Activated CD8-positive, alpha-beta T cell treated with anti-CD3 and anti-CD28 coated beads, Interleukin-2, amount 10 ng/mL, durations not matched to agents 7 days and 5 days (primary cell): ENCODE results near the gene MYOM1. TPM values are rescaled to one million over a fixed set of nuclear protein-coding genes. Genes with fewer than 3 reads are reported as not detected.

Experiments used
- ATAC-seq: fragments of 150-1000 bp; cut with Tn5 transposase; one replicate; pipeline ENCODE4 v1.10.0; 2021; ENCODE audit warnings: moderate library complexity
- CTCF ChIA-PET: fragments of 350-600 bp; sonication (Branson Sonifier 250); formaldehyde crosslinking; loops from one replicate; lab custom pipeline; 2021; ENCODE audit warnings: antibody characterized with exemption; lab: Charles Lee
- POLR2A ChIA-PET: fragments of 350-600 bp; sonication (Branson Sonifier 250); formaldehyde crosslinking; loops from one replicate; lab custom pipeline; 2021; ENCODE audit warnings: antibody characterized with exemption; lab: Charles Lee
- DNase-seq: peaks from one replicate; pipeline ENCODE4 v3.0.0-alpha.2; 2020
- H3K27ac Mint-ChIP-seq: one replicate; pipeline ENCODE4 v1.8.0; 2021; ENCODE audit warnings: mild to moderate bottlenecking, mixed read lengths
- H3K27me3 Mint-ChIP-seq: one replicate; pipeline ENCODE4 v1.8.0; 2021; ENCODE audit warnings: low read depth, mixed read lengths
- H3K36me3 Mint-ChIP-seq: one replicate; pipeline ENCODE4 v1.8.0; 2021; ENCODE audit warnings: low read depth, mixed read lengths
- H3K4me1 Mint-ChIP-seq: one replicate; pipeline ENCODE4 v1.8.0; 2021; ENCODE audit warnings: low read depth, mixed read lengths
- H3K4me3 Mint-ChIP-seq: one replicate; pipeline ENCODE4 v1.8.0; 2021; ENCODE audit warnings: mild to moderate bottlenecking, mixed read lengths
- H3K9me3 Mint-ChIP-seq: one replicate; pipeline ENCODE4 v1.8.0; 2022; ENCODE audit warnings: mixed read lengths; ENCODE audit not compliant: insufficient read depth
- total RNA-seq, 2 experiments: library from RNA; stranded (reverse); gene quantifications; one replicate each; pipeline ENCODE4 v1.2.3, GENCODE V29; 2021

MYOM1 gene
- total RNA-seq, 2 experiments from 2014 or later, result 1.3 to 1.5 TPM

DNA sequence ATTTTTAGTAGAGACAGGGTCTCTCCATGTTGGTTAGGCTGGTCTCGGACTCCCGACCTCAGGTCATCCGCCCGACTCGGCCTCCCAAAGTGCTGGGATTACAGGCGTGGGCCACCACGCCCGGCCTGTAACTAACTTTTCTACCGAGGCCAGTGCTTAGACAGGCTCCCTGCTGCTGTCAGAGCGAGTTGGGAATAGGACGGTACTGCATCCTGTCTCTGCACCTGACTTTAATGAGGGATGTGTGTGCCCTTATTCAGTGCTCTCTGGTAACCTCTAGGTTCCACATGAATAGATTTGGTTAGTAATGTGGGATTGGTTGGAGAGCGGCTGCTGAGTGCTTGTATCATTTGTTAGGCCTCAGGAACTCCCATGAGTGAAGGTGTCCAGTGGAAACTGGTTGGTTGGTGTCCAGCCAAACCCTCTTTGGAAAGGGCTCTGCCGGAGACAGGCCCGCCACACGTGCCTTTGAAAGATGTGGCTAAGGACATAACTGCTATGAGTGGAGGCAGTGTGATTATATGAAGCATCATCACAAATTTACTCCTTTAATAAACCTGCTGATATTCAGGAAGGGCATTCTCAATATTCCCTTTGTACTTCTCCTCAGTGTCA, 36.6 kb downstream of the MYOM1 start:
- Mint-ChIP-seq H3K27me3 (no peaks in the 10 kb centered on the region), H3K36me3 (no peaks in the 10 kb centered on the region), H3K4me1 (no peaks in the 10 kb centered on the region), H3K27ac (no peak overlapping the region), H3K4me3 (no peak overlapping the region), H3K9me3 (no peaks in the 10 kb centered on the region)
- ATAC-seq (no peak), DNase-seq (no peak)
- ChIA-PET POLR2A (no interaction called here), CTCF (interaction anchor here (3.9 kb wide), 1 partner anchor 63 kb away, joined by 15 read pairs; the partner anchor contains the start of gene MYL12A)

DNA sequence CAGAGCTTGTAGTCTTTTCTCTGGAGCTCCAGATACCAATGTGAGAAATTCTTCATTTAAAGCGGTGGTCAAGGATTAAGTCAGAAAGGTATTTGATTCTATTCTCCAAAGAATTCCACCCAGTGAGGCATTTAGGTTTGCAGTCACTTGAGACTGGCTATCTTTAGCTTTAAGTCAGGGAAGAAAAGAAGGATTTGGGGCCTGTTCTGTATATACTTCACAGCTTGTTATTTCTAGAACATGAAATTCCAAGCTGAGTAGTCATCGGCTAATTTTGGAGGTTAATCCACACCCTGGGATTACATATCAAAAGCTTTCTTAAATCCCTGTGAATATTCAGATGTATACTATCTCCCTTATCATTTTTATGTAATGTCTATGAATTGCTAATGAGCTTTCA, 39.4 kb downstream of the MYOM1 start:
- H3K27me3 Mint-ChIP-seq, result no peaks in the 10 kb centered on the region
- H3K36me3 Mint-ChIP-seq, result no peaks in the 10 kb centered on the region
- H3K4me1 Mint-ChIP-seq, result no peaks in the 10 kb centered on the region
- ChIA-PET POLR2A (no interaction called here), CTCF (interaction anchor here (0.6 to 2.8 kb wide), 7 partner anchors 12 to 302 kb away, joined by 3 to 10 read pairs (median 4); no protein-coding TSS in a partner anchor)
- ATAC-seq (no peak), DNase-seq (no peak)
- no peaks in the 10 kb centered on the region for H3K9me3 Mint-ChIP-seq
- no peak overlapping the region for H3K27ac Mint-ChIP-seq
- H3K4me3 Mint-ChIP-seq, result no peak overlapping the region

DNA sequence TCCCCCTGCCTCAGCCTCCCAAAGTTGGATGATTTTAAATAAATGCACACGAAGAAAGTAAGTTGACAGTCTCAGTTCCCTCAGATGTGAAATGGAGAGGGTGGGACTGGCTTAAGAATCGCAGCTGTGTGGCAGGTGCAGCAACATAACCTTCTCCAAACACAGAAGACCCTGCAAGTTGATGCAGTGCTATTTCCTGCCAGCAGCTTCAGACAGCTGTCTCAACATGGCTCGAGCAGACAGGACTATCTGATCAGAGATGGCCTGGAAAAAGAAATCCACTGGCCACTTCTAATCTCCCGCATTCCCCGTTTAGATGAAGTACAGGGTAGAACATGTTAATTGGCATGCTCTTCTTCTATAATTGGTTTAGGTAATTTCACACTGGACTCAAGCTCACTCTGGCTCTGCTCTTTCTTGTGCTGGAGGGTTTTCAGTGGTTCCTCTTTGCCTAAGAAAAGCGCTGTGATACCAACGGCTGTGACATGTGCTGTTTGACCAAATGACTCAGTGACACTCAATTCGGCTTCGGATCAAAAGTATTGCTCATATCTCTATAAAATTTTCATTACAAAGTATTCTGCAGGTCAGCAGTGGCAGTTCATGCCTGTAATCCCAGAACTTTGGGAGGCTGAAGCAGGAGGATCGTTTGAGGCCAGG, 40.2 kb downstream of the MYOM1 start:
- CTCF ChIA-PET, result interaction anchor here (0.6 to 2.8 kb wide), 9 partner anchors 12 to 302 kb away, joined by 3 to 10 read pairs (median 3); no protein-coding TSS in a partner anchor
- Mint-ChIP-seq H3K36me3 (no peaks in the 10 kb centered on the region), H3K27me3 (no peaks in the 10 kb centered on the region), H3K27ac (no peak overlapping the region), H3K4me1 (no peaks in the 10 kb centered on the region), H3K9me3 (no peaks in the 10 kb centered on the region), H3K4me3 (no peak overlapping the region)
- no peak for ATAC-seq
- no peak for DNase-seq
- POLR2A ChIA-PET, result no interaction called here

DNA sequence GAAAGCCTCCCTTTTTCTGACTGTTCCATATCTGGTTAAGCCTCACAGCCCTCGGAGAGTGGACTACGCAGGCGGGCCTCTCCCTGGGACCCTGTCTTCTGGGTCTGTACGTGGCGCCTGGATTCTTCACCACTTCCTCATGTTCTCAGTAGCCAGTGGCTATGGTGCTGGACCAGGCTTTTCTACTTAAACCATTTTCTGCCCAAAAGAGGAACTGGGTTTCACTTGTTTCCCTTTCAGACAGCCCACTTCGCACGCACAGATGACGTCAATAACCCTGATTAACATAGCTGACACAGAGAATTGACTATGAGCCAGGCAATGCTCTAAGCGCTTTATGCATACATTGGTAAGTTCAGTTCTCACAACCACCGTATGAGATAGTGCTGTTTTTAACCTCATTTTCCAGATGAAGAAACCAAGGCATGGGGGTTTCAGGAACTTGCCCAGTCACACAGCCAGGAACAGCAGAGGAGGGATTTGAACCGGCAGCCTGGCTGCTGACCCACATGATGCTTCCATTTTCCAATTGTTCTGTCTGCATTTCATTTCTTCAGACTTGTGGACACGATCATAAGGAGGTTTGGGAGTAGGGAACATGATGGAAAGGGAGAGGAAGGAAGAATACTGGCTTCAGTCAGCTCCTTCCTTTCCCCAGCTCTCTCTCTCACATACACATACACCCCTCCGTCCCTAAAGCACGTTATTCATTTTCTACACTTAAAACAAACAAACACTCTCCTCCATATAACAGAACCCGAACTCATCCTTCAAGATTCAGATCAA, 41.7 kb downstream of the MYOM1 start:
- CTCF ChIA-PET, result interaction anchor here (2.8 kb wide), 1 partner anchor 26 kb away, joined by 10 read pairs; no protein-coding TSS in a partner anchor
- H3K4me3 Mint-ChIP-seq, result no peak overlapping the region
- ATAC-seq, result no peak
- no peaks in the 10 kb centered on the region for H3K9me3 Mint-ChIP-seq
- no peaks in the 10 kb centered on the region for H3K4me1 Mint-ChIP-seq
- H3K27me3 Mint-ChIP-seq, result no peaks in the 10 kb centered on the region
- POLR2A ChIA-PET, result no interaction called here
- no peak overlapping the region for H3K27ac Mint-ChIP-seq
- DNase-seq, result peak; percentile 23
- no peaks in the 10 kb centered on the region for H3K36me3 Mint-ChIP-seq

DNA sequence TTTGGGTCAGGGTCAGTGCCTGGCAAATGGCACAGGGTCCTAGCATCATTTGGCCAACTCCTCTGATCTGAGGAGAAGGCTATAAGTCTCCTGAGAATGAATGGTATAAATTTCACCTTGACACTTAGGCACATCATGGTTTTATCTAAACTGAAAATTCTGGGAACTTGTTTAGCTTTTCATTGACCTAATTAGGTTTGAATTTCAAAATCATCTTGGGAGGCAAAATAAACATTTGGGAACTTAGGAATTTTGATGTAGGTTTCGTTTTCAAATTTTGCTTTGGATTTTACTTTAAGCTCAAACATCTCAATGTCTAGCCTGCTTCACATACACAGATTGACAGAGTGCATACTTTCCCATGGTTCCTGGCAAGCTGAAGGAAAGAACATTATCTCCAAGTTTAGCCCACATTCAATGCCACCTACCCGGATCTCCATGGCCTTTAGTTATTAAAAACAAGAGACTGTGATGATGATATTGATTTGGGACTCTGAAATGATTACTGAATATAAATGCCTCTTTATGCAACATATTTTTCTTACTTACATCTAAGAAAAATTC, 44.5 kb downstream of the MYOM1 start:
- DNase-seq, result no peak
- Mint-ChIP-seq H3K36me3 (no peaks in the 10 kb centered on the region), H3K27me3 (no peaks in the 10 kb centered on the region), H3K4me1 (no peaks in the 10 kb centered on the region), H3K27ac (no peak overlapping the region), H3K4me3 (no peak overlapping the region), H3K9me3 (no peaks in the 10 kb centered on the region)
- no peak for ATAC-seq
- CTCF ChIA-PET, result interaction anchor here (1.2 kb wide), 1 partner anchor 71 kb away, joined by 5 read pairs; no protein-coding TSS in a partner anchor
- POLR2A ChIA-PET, result no interaction called here

DNA sequence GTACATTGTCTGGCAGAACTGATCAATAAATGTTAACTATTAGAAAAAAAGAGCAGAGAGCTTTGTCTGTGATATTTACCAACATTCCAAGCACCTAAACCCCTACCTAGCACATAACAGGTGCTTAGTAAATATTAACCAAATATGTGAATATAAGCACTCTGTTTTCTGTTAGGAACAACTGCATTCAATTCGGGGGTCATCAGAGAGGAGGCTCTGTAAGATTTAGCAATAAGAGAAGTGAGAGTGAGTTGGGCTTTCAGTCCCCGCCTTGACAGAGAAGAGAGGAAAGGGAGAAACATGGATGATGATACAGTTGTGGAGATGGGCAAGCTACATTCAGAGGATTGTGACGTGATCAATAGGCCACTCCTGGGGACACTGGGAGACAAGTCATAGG, 47.7 kb downstream of the MYOM1 start:
- Mint-ChIP-seq H3K4me3 (no peak overlapping the region), H3K36me3 (no peaks in the 10 kb centered on the region), H3K4me1 (no peaks in the 10 kb centered on the region), H3K27me3 (no peaks in the 10 kb centered on the region), H3K27ac (no peak overlapping the region), H3K9me3 (no peaks in the 10 kb centered on the region)
- ChIA-PET POLR2A (no interaction called here), CTCF (interaction anchor here (0.6 to 1.4 kb wide), 3 partner anchors 20 to 223 kb away, joined by 3 to 5 read pairs (median 4); no protein-coding TSS in a partner anchor)
- DNase-seq, result no peak
- no peak for ATAC-seq

DNA sequence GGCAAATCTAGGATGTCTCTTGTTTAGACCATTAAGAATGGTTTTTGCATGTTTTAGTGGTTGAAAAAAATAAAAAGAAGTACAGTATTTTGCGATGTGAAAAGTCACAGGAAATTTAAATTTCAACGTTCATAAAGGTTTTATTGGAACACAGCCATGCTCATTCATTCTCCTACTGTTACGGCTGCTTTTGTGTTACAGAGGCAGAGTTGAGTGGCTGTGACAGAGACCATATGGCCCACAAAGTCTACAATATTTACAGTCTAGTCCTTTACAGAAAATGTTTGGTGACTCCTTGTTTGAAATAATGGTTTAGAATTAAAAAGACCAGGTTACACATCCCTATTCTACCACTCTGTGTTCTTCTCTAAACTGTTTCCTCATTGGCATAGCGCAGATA, 48.1 kb downstream of the MYOM1 start:
- Mint-ChIP-seq H3K27me3 (no peaks in the 10 kb centered on the region), H3K4me1 (no peaks in the 10 kb centered on the region), H3K4me3 (no peak overlapping the region), H3K9me3 (no peaks in the 10 kb centered on the region), H3K27ac (no peak overlapping the region), H3K36me3 (no peaks in the 10 kb centered on the region)
- ChIA-PET CTCF (interaction anchor here (0.6 to 1.4 kb wide), 3 partner anchors 20 to 222 kb away, joined by 3 to 5 read pairs (median 4); no protein-coding TSS in a partner anchor), POLR2A (no interaction called here)
- ATAC-seq (no peak), DNase-seq (no peak)

DNA sequence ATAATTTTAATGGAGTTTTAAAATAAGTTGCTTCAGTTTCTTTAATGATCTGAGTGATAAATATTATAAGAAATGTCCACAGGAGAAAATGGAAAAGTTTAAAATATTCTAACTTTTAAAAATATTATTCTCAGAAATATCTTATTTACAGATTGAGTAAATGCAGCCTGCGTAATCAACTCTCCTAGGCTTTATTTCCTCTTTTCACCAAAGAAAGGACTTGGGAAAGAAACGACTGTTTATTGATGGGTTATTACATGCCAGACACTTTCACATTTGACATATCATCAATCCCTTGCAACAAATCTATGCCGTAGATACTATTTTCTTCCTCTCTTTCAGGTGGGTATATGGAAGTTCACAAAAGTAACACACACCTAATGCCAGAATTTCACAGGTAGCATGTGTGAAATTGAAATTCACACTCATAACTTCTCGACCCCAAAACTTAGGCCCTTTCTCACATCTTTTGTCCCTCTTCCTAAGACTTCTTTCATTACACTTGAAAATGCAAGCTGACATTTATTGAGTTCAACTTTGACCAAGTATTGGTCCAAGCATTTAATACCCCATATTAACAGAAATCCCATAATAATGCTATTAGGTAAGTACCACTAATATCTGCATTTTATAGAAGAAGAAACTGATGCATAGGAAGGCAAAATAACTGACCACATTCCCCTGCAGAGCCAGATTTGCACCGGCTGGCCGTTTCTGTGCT, 49.2 kb downstream of the MYOM1 start:
- POLR2A ChIA-PET, result interaction anchor here (0.6 kb wide), 1 partner anchor 75 kb away, joined by 3 read pairs; no protein-coding TSS in a partner anchor

DNA sequence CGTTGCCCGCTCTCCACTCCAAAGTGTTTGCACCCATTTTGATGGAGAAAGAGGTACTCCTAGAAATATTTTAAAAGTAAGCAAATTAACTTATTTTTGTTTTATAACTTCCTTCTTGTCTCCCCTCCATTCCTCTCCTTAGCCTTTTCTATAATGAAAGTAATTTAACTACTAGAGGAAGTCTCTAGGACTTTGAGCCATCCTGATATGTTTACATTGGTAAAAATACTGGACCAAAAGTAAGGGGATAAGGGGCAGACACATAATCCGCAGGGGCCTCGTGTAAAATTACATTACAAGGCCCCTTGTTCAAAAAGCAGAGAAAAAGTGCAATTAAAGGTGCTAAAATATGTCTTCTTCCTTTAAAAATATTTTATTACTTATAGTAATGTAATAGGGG, 55.4 kb downstream of the MYOM1 start:
- ATAC-seq (no peak), DNase-seq (no peak)
- no peaks in the 10 kb centered on the region for H3K36me3 Mint-ChIP-seq
- no peaks in the 10 kb centered on the region for H3K9me3 Mint-ChIP-seq
- H3K4me3 Mint-ChIP-seq, result no peak overlapping the region
- ChIA-PET CTCF (interaction anchor here (1.8 kb wide), 1 partner anchor 13 kb away, joined by 4 read pairs; no protein-coding TSS in a partner anchor), POLR2A (no interaction called here)
- H3K27me3 Mint-ChIP-seq, result no peaks in the 10 kb centered on the region
- H3K27ac Mint-ChIP-seq, result no peak overlapping the region
- no peaks in the 10 kb centered on the region for H3K4me1 Mint-ChIP-seq

More for the DNA sequence above, 49.2 kb downstream of the MYOM1 start:
- no peaks in the 10 kb centered on the region for H3K27me3 Mint-ChIP-seq
- CTCF ChIA-PET, result no interaction called here
- DNase-seq (no peak), ATAC-seq (no peak)
- H3K9me3 Mint-ChIP-seq, result no peaks in the 10 kb centered on the region
- no peak overlapping the region for H3K27ac Mint-ChIP-seq
- H3K4me3 Mint-ChIP-seq, result no peak overlapping the region
- no peaks in the 10 kb centered on the region for H3K36me3 Mint-ChIP-seq
- H3K4me1 Mint-ChIP-seq, result no peaks in the 10 kb centered on the region

DNA sequence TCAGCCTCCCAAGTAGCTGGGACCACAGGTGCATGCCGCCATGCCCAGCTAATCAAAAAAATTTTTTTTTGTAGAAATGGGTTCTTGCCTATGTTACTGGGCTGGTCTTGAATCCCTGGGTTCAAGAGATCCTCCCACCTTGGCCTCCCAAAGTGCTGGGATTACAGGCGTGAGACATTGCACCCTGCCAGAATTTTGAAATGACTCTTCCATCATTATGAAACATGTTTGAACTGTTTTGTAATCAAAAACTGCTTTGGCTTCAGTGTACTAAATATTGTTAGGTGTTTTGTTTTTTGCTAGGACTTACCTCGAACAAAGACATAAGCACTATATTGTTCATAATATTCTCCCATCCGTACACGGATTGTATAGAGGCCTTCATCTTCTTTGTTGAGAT, 55.8 kb downstream of the MYOM1 start:
- no peaks in the 10 kb centered on the region for H3K4me1 Mint-ChIP-seq
- no peaks in the 10 kb centered on the region for H3K27me3 Mint-ChIP-seq
- CTCF ChIA-PET, result interaction anchor here (1.1 kb wide), 1 partner anchor 12 kb away, joined by 4 read pairs; no protein-coding TSS in a partner anchor
- H3K27ac Mint-ChIP-seq, result no peak overlapping the region
- H3K4me3 Mint-ChIP-seq, result no peak overlapping the region
- no peaks in the 10 kb centered on the region for H3K36me3 Mint-ChIP-seq
- no peak for ATAC-seq
- no peak for DNase-seq
- POLR2A ChIA-PET, result interaction anchor here (0.6 kb wide), 1 partner anchor 12 kb away, joined by 3 read pairs; no protein-coding TSS in a partner anchor
- H3K9me3 Mint-ChIP-seq, result no peaks in the 10 kb centered on the region

DNA sequence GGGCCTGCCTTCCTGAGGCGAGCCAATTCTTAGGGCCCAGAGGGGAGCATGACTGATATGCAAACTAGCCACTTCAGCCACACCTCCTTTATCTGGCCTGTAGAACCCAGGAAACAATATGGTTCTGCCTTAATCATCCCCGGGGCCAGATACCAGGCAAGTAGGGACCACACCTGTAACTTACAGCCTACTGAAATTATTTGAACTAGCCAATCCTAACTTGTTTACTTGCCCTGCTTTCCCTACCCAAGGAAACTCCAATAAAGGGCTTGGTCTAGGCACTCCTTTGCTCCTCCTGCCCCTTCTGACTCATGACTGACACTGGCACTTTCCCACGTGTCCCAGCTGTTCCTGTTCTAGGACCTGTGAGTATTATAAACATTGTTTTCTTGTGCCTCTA, 57.6 kb downstream of the MYOM1 start:
- ChIA-PET POLR2A (no interaction called here), CTCF (interaction anchor here (0.9 to 2.0 kb wide), 3 partner anchors 25 to 168 kb away, joined by 3 to 6 read pairs (median 5); no protein-coding TSS in a partner anchor)
- Mint-ChIP-seq H3K4me3 (no peak overlapping the region), H3K4me1 (no peaks in the 10 kb centered on the region), H3K36me3 (no peaks in the 10 kb centered on the region), H3K9me3 (no peaks in the 10 kb centered on the region), H3K27me3 (no peaks in the 10 kb centered on the region), H3K27ac (no peak overlapping the region)
- ATAC-seq (no peak), DNase-seq (no peak)
